Pancreas (tissue), 10 donors: Measurements from ENCODE around the gene CDK5. TPM values are rescaled to one million over a fixed set of nuclear protein-coding genes. Genes with fewer than 3 reads are reported as not detected.

Experiments
- ATAC-seq, 4 donors: fragments of 200-7000 bp; cut with Tn5 transposase; one replicate each; pipeline versions ENCODE4 v1.8.0 to v1.9.1; 2020; ENCODE audit warnings: mild to moderate bottlenecking in 4 of 4, moderate library complexity in 4 of 4
- DNase-seq, 6 donors: peaks; one replicate each; pipeline ENCODE4 v3.0.0-alpha.2; 2020
- FAIRE-seq: peaks from 2 replicates; lab custom pipeline; 2012; peaks lifted over from hg19 to GRCh38; lab: Jason Lieb, UNC
- H3K27ac ChIP-seq, 4 donors: fragments of 200-600 bp; sonication (generic); 1 replicate in 3 of 4; 2 replicates in 1 of 4; pipeline versions ENCODE4 v1.5.0 to v1.8.0; 2020
- H3K27me3 ChIP-seq, 4 donors: fragments of 200-600 bp; one replicate each; pipeline ENCODE4 v1.8.0; 2021
- H3K36me3 ChIP-seq, 3 donors: fragments of 200-600 bp; sonication (generic) in 1 of 3; one replicate each; pipeline versions ENCODE4 v1.5.0 to v1.8.0; 2020 to 2021
- H3K4me1 ChIP-seq, 3 donors: fragments of 200-600 bp; one replicate each; pipeline ENCODE4 v1.8.0; 2021
- H3K4me3 ChIP-seq, 4 donors: fragments of 200-600 bp; sonication (generic) in 2 of 4; one replicate each; pipeline versions ENCODE4 v1.5.0 to v1.8.0; 2020 to 2021
- H3K9me3 ChIP-seq, 4 donors: fragments of 200-600 bp; one replicate each; pipeline ENCODE4 v1.8.0; 2021
- CTCF ChIP-seq, 4 donors: fragments of 200-600 bp; sonication (generic) in 3 of 4; IDR thresholded peaks; one replicate each; pipeline versions ENCODE4 v1.5.0 to v1.8.0; 2021; ENCODE audit warnings: antibody characterized with exemption in 4 of 4
- WGBS, 2 donors: extraction: QIAGEN DNeasy Blood & Tissue Kit; methylation state at CpG; one replicate each; pipeline ENCODE4 v1.1.7; 2013; 5-methylcytosine and 5-hydroxymethylcytosine counted together
- intact Hi-C, 3 donors: fragments of 100-400 bp; cut with DNase I; formaldehyde crosslinking; loops; one replicate each; pipeline versions ENCODE4 v1.11.1 to v1.14.2; 2022
- polyA plus RNA-seq, 2 donors: library from polyadenylated mRNA; stranded (reverse); fragments of 200-250 nt; gene quantifications; one replicate each; pipeline ENCODE4 v1.2.3, GENCODE V29; 2013
- total RNA-seq, 6 donors: library from RNA; stranded (reverse); fragmentation: NEBNext Ultra II Directional in 4 of 6; extraction: Animal tissue kit (Norgen Biotek cat#: 25700) in 4 of 6; gene quantifications; one replicate each; pipeline versions ENCODE4 v1.2.1 to v1.2.4, GENCODE V29; 2021 to 2023
- donor health status: healthy with polysubstance abuse.
- donor health status: DM: no; HTN: no; CAD: no; lungs with moderate emphysema.
- donor health status: DM: no; HTN: no; CAD: no.
- donor health status: control.
- donor health status: control.
- donor health status: Bipolar disorder and iron deficiency.
- donor health status: DM: yes; HTN: yes; CAD: no.
- donor health status: DM: no; HTN: no; CAD: no.
- donor health status: DM: no; HTN: no; CAD: no.
- donor health status: DM: yes; HTN: yes; CAD: no.

CDK5 gene
- total and polyA plus RNA-seq, 8 donors: 3.7 to 7.8 (median 4.8) TPM

GRCh38 chr7:151038951-151039849 is 18.5 kb downstream of the CDK5 start:
- Histone ChIP-seq H3K27ac (peak overlapping the region in 2 of 4 donors; percentile 30 to 32), H3K36me3 (peaks cover 0 to 16% (median 0%) of the 10 kb centered on the region in 3 donors), H3K4me3 (no peak overlapping the region), H3K9me3 (no peaks in the 10 kb centered on the region), H3K4me1 (peaks cover 0 to 7% (median 0%) of the 10 kb centered on the region in 3 donors), H3K27me3 (no peaks in the 10 kb centered on the region)
- ATAC-seq: peak; percentile 35 to 86 (median 70)
- TF ChIP-seq CTCF (IDR thresholded peaks at IDR 0.05): no peak
- intact Hi-C loops: no loop called here
- FAIRE-seq: no peak
- WGBS, 2 donors: 59 to 61% methylated on average over 12 of the region's 12 CpGs
- peak; percentile 26 to 90 (median 70) for DNase-seq

- no peak overlapping the region for H3K27ac ChIP-seq
- TF ChIP-seq CTCF (IDR thresholded peaks at IDR 0.05): no peak
- no peak for ATAC-seq
- intact Hi-C loops: no loop called here
- no peak for FAIRE-seq
- peaks cover 0 to 7% (median 0%) of the 10 kb centered on the region in 3 donors for H3K4me1 ChIP-seq
- no peaks in the 10 kb centered on the region for H3K9me3 ChIP-seq
- peaks cover 0 to 16% (median 0%) of the 10 kb centered on the region in 3 donors for H3K36me3 ChIP-seq
- DNase-seq: peak in 1 of 6 donors; percentile 60
- no peaks in the 10 kb centered on the region for H3K27me3 ChIP-seq
- 94 to 95% methylated on average over 17 of the region's 17 CpGs for WGBS, 2 donors
- H3K4me3 ChIP-seq: no peak overlapping the region
These were observed 21.8 kb downstream of the CDK5 start for GRCh38 chr7:151035902-151036301.

GRCh38 chr7:151035026-151035717 is 22.5 kb downstream of the CDK5 start:
- Histone ChIP-seq H3K27ac (no peak overlapping the region), H3K36me3 (peaks cover 0 to 16% (median 0%) of the 10 kb centered on the region in 3 donors), H3K27me3 (no peaks in the 10 kb centered on the region), H3K4me1 (peaks cover 0 to 7% (median 0%) of the 10 kb centered on the region in 3 donors), H3K9me3 (no peaks in the 10 kb centered on the region), H3K4me3 (no peak overlapping the region)
- DNase-seq (peak in 1 of 6 donors; percentile 49), ATAC-seq (no peak), FAIRE-seq (no peak)
- 88 to 89% methylated on average over 21 of the region's 21 CpGs for WGBS, 2 donors
- TF ChIP-seq CTCF (IDR thresholded peaks at IDR 0.05): no peak
- intact Hi-C loops: no loop called here

GRCh38 chr7:151034312-151035025 is 23.2 kb downstream of the CDK5 start:
- Histone ChIP-seq H3K4me3 (no peak overlapping the region), H3K27me3 (no peaks in the 10 kb centered on the region), H3K36me3 (peaks cover 0 to 16% (median 0%) of the 10 kb centered on the region in 3 donors), H3K4me1 (peaks cover 0 to 6% (median 0%) of the 10 kb centered on the region in 3 donors), H3K27ac (no peak overlapping the region), H3K9me3 (no peaks in the 10 kb centered on the region)
- TF ChIP-seq CTCF (IDR thresholded peaks at IDR 0.05): no peak
- WGBS, 2 donors: 91 to 93% methylated on average over 21 of the region's 21 CpGs
- ATAC-seq: no peak
- intact Hi-C loops: loop anchor here in 1 of 3 donors (5.0 kb wide), 1 partner anchor 78 kb away; no protein-coding TSS in a partner anchor
- peak in 1 of 6 donors; percentile 44 for DNase-seq
- FAIRE-seq: no peak
